GM12891 (cell line): ENCODE measurements around the gene PPP1R12B.
"Not testable (repeated sequence)": the region's sequence is repeated elsewhere in the genome, so short reads cannot be mapped to it uniquely, and the experiment has no call there.

Experiments used
- POLR2A ChIP-seq: IDR thresholded peaks from 2 replicates; pipeline ENCODE4 v1.6.1; 2011; ENCODE audit warnings: low read depth, low read length, control low read depth
- POLR2AphosphoS5 ChIP-seq: IDR thresholded peaks from 2 replicates; pipeline ENCODE4 v1.6.1; 2011; ENCODE audit warnings: low read depth, low read length, control low read depth
- POU2F2 ChIP-seq: IDR thresholded peaks from 2 replicates; pipeline ENCODE4 v1.6.1; 2011; ENCODE audit warnings: low read depth, mild to moderate bottlenecking, control low read depth, low read length, moderate library complexity
- SPI1 ChIP-seq: IDR thresholded peaks from 2 replicates; pipeline ENCODE4 v1.6.1; 2011; ENCODE audit warnings: low read depth, low read length, control low read depth
- TAF1 ChIP-seq: IDR thresholded peaks from 2 replicates; pipeline ENCODE4 v1.6.1; 2011; ENCODE audit warnings: low read depth, low read length, control low read depth

- TF ChIP-seq POLR2A, POLR2AphosphoS5, POU2F2, TAF1, SPI1: not testable (repeated sequence)
Measured at GRCh38 chr1:202614363-202615207, 266.1 kb downstream of the PPP1R12B start.
